ENCODE data around the gene CACNA1G. TPM values are rescaled to one million over a fixed set of nuclear protein-coding genes. Genes with fewer than 3 reads are reported as not detected.

Gene CACNA1G
- total and polyA plus RNA-seq, 7 donors, result 0.02 to 0.24 (median 0.04) TPM; not detected in 2

- Histone ChIP-seq H3K27me3 (ENCODE audit: insufficient read depth in 3 of 3, low read length in 2 of 3) (no peaks in the 10 kb centered on the region), H3K4me1 (peaks cover 21% of the 10 kb centered on the region), H3K9me3 (no peaks in the 10 kb centered on the region), H3K36me3 (ENCODE audit: insufficient read depth in 1 of 2, low read depth in 1 of 2) (no peaks in the 10 kb centered on the region), H3K4me3 (no peak overlapping the region), H3K27ac (no peak overlapping the region)
- no peak for TF ChIP-seq CTCF (IDR thresholded peaks at IDR 0.05)
- DNase-seq (no peak), ATAC-seq (peak; percentile 25 to 49 (median 38))
- WGBS, 3 donors, result 45 to 62% (median 53%) methylated on average over 10 to 11 of the region's 11 CpGs
- intact Hi-C loops (cut with DNase I), result no loop called here
Observed at GRCh38 chr17:50660042-50660886, 99.7 kb downstream of the CACNA1G start.

GRCh38 chr17:50660887-50661345, 100.4 kb downstream of the CACNA1G start:
- intact Hi-C loops (cut with DNase I), result no loop called here
- DNase-seq, result no peak
- peak in 3 of 4 donors; percentile 14 to 21 (median 20) for ATAC-seq
- Histone ChIP-seq H3K4me1 (peaks cover 21% of the 10 kb centered on the region), H3K27me3 (ENCODE audit: insufficient read depth in 3 of 3, low read length in 2 of 3) (no peaks in the 10 kb centered on the region), H3K27ac (no peak overlapping the region), H3K4me3 (no peak overlapping the region), H3K36me3 (ENCODE audit: insufficient read depth in 1 of 2, low read depth in 1 of 2) (no peaks in the 10 kb centered on the region), H3K9me3 (no peaks in the 10 kb centered on the region)
- 83 to 94% (median 86%) methylated on average over 10 of the region's 10 CpGs for WGBS, 3 donors
- TF ChIP-seq CTCF (IDR thresholded peaks at IDR 0.05), result no peak

- H3K4me3 ChIP-seq, result no peak overlapping the region
- ATAC-seq (peak in 1 of 4 donors; percentile 11), DNase-seq (no peak)
- H3K9me3 ChIP-seq, result no peaks in the 10 kb centered on the region
- H3K36me3 ChIP-seq (ENCODE audit: insufficient read depth in 1 of 2, low read depth in 1 of 2), result no peaks in the 10 kb centered on the region
- peaks cover 21% of the 10 kb centered on the region for H3K4me1 ChIP-seq
- WGBS, 3 donors, result 82 to 87% (median 84%) methylated on average over 5 of the region's 5 CpGs
- peak overlapping the region; percentile 39 for H3K27ac ChIP-seq
- intact Hi-C loops (cut with DNase I), result no loop called here
- H3K27me3 ChIP-seq (ENCODE audit: insufficient read depth in 3 of 3, low read length in 2 of 3), result no peaks in the 10 kb centered on the region
- TF ChIP-seq CTCF (IDR thresholded peaks at IDR 0.05), result no peak
Observed at GRCh38 chr17:50661348-50661747, 100.8 kb downstream of the CACNA1G start.

DNA sequence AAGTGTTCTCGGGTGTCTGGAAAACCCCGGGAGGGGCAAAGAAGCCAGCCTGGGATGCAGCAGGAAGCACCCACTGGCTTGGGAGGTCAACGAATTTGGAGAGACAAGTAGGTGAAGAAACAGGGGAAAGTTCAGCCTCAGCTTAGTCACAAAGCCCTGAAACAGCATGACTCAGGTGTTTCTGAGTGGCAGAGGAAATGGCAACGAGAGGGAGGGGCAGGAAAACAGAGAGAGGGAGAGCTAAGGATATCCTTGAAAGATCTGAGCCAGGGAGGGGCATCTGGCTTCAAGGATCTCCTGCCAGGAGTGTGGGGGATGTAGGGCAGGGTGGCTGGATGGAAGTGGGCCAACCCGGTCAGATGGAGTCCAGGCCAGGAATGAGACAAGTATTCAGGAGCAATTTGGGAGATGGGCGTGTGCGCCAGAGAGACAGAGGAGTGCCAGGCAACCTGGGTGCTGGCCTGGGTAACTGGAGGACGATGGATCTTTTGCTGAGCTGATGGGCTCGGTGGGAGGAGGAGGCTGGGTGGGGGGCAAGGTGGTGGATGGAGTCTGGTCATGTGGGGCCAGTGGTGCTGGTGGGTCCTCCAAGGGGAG, 101.4 kb downstream of the CACNA1G start:
- Histone ChIP-seq H3K4me1 (peaks cover 21% of the 10 kb centered on the region), H3K27me3 (ENCODE audit: insufficient read depth in 3 of 3, low read length in 2 of 3) (no peaks in the 10 kb centered on the region), H3K36me3 (ENCODE audit: insufficient read depth in 1 of 2, low read depth in 1 of 2) (no peaks in the 10 kb centered on the region), H3K9me3 (no peaks in the 10 kb centered on the region), H3K4me3 (no peak overlapping the region), H3K27ac (peak overlapping the region; percentile 39)
- WGBS, 3 donors, result 44 to 57% (median 54%) methylated on average over 9 of the region's 9 CpGs
- ATAC-seq (peak; percentile 81 to 89 (median 88)), DNase-seq (peak in 1 of 2 donors; percentile 35)
- intact Hi-C loops (cut with DNase I), result no loop called here
- TF ChIP-seq CTCF (IDR thresholded peaks at IDR 0.05), result no peak

Measured in psoas muscle (tissue), 8 donors.